Left colon (tissue), 2 donors: Measurements from ENCODE around the gene C9orf153. TPM values are rescaled to one million over a fixed set of nuclear protein-coding genes. Genes with fewer than 3 reads are reported as not detected.
"Not testable (repeated sequence)": the region's sequence is repeated elsewhere in the genome, so short reads cannot be mapped to it uniquely, and the experiment has no call there.

ENCODE experiments used
- ATAC-seq: fragments of 200-7000 bp; cut with Tn5 transposase; one replicate; pipeline ENCODE4 v1.9.1; 2020; ENCODE audit warnings: mild to moderate bottlenecking, moderate library complexity
- DNase-seq, 2 donors: peaks; one replicate each; pipeline ENCODE4 v3.0.0-alpha.2; 2020
- intact Hi-C, 2 donors: fragments of 100-400 bp; cut with DNase I in 1 of 2; cut with micrococcal nuclease in 1 of 2; formaldehyde crosslinking; loops; one replicate each; pipeline versions ENCODE4 v1.11.2 to v1.14.0; 2022; cut with DNase I, micrococcal nuclease
- long read RNA-seq: library from polyadenylated mRNA; unstranded; transcript quantifications from one replicate; pipeline ENCODE4 v2.0.0, GENCODE V29; 2021
- total RNA-seq, 2 donors: library from RNA; stranded (reverse); fragmentation: NEBNext Ultra II Directional; extraction: Animal tissue kit (Norgen Biotek cat#: 25700); gene quantifications; one replicate each; pipeline ENCODE4 v1.2.1, GENCODE V29; 2021
- donor health status: DM: no; HTN: no; CAD: no.
- donor health status: DM: yes; HTN: yes; CAD: no.

C9orf153 gene
- under 1 TPM in 1 of 2 donors, not detected in 1; 0.20 TPM for total RNA-seq
- long read RNA-seq = 0 reads

GRCh38 chr9:86259557-86259956, at the start of gene C9orf153:
Gene C9orf153 (minus strand): TSS chr9:86259657. CDS start chr9:86229603, 30,054 bp downstream.
- no peak for ATAC-seq
- intact Hi-C loops = no loop called here

GRCh38 chr9:86308687-86309086, 49.2 kb upstream of the C9orf153 start:
- intact Hi-C loops = no loop called here
- no peak for DNase-seq
- no peak for ATAC-seq

More at GRCh38 chr9:86259557-86259956, at the start of gene C9orf153:
- no peak for DNase-seq

- peak; percentile 44 for ATAC-seq
- intact Hi-C loops = no loop called here
- no peak for DNase-seq
Observed at GRCh38 chr9:86304236-86304730, 44.8 kb upstream of the C9orf153 start.

- intact Hi-C loops = no loop called here
- peak; percentile 40 for ATAC-seq
- no peak for DNase-seq
Observed at GRCh38 chr9:86303316-86303975, 44.0 kb upstream of the C9orf153 start.

GRCh38 chr9:86301686-86302085, 42.2 kb upstream of the C9orf153 start:
- ATAC-seq = no peak
- intact Hi-C loops = no loop called here
- no peak for DNase-seq

- DNase-seq (no peak), ATAC-seq (no peak)
- intact Hi-C loops = no loop called here
Observed at GRCh38 chr9:86300701-86301100, 41.2 kb upstream of the C9orf153 start.

- DNase-seq = no peak
- intact Hi-C loops = no loop called here
- no peak for ATAC-seq
Observed at GRCh38 chr9:86298873-86299272, 39.4 kb upstream of the C9orf153 start.

- intact Hi-C loops, DNase-seq, ATAC-seq: not testable (repeated sequence)
Observed at GRCh38 chr9:86290341-86290740, 30.9 kb upstream of the C9orf153 start.

GRCh38 chr9:86288499-86289198, 29.2 kb upstream of the C9orf153 start:
- no peak for DNase-seq
- intact Hi-C loops = no loop called here
- no peak for ATAC-seq

- ATAC-seq (no peak), DNase-seq (no peak)
- intact Hi-C loops = no loop called here
Observed at GRCh38 chr9:86287013-86287412, 27.6 kb upstream of the C9orf153 start.

GRCh38 chr9:86286278-86286677, 26.8 kb upstream of the C9orf153 start:
- intact Hi-C loops = no loop called here
- ATAC-seq (no peak), DNase-seq (no peak)

GRCh38 chr9:86285261-86285660, 25.8 kb upstream of the C9orf153 start:
- ATAC-seq (no peak), DNase-seq (no peak)
- intact Hi-C loops = no loop called here

GRCh38 chr9:86282979-86283535, 23.6 kb upstream of the C9orf153 start:
- intact Hi-C loops = no loop called here
- peak; percentile 22 for ATAC-seq
- DNase-seq = no peak

- peak; percentile 94 for ATAC-seq
- DNase-seq = peak; percentile 96 to 100
- intact Hi-C loops = no loop called here
Observed at GRCh38 chr9:86282077-86282978, 22.9 kb upstream of the C9orf153 start, which contains the start of gene ISCA1. Gene ISCA1 (minus strand): TSS chr9:86282538. CDS start chr9:86282458, 80 bp downstream.

GRCh38 chr9:86281593-86282076, 22.2 kb upstream of the C9orf153 start:
- no peak for DNase-seq
- peak; percentile 45 for ATAC-seq
- intact Hi-C loops = no loop called here

GRCh38 chr9:86280580-86280979, 21.1 kb upstream of the C9orf153 start:
- intact Hi-C loops = no loop called here
- no peak for DNase-seq
- no peak for ATAC-seq

GRCh38 chr9:86279839-86280238, 20.4 kb upstream of the C9orf153 start:
- ATAC-seq (no peak), DNase-seq (no peak)
- intact Hi-C loops = no loop called here

GRCh38 chr9:86277072-86277471, 17.6 kb upstream of the C9orf153 start:
- no peak for DNase-seq
- ATAC-seq = no peak
- intact Hi-C loops = no loop called here

GRCh38 chr9:86275962-86276361, 16.5 kb upstream of the C9orf153 start:
- DNase-seq (no peak), ATAC-seq (no peak)
- intact Hi-C loops = no loop called here
